ENCODE data around the gene RTN4R. TPM values are rescaled to one million over a fixed set of nuclear protein-coding genes. Genes with fewer than 3 reads are reported as not detected.
"Not testable (repeated sequence)": the region's sequence is repeated elsewhere in the genome, so short reads cannot be mapped to it uniquely, and the experiment has no call there.

RTN4R gene
- total RNA-seq, 1 experiment from 2014 or later = 9.6 TPM

DNA sequence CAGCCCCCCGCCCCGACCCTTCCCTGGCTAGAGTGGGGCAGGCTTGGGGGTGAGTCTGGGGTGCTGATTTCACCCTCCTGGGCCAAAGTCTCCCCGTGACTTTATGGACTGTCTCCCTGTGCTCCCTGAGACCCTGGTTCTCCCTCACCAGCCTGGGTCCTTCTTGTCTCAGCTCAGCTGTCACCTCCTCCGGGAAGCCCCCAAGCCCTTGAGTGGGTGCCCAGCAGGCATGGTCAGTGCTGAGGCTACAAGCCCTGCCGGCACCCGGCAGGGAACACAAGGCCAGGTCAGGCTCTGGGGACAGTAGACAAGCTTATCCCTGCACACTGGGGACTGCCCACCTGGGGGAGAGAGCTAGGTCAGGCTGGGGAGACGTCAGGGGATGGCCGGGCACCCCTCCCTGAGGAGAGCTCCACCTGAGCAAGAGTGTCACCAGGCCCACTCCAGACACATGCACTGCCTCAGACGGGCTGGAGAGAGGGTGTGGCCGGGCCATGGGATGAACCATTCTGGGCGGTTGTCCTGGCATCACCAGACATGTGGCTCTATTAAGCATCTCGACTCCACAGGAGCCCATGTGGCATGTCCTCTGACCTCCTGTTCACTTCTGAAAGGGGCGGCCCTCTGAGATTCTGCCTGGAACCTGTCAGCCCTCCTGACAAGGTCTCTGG, 22.6 kb upstream of the RTN4R start:
- no TSS peak for BruUV-seq (replicated peaks)
- ChIA-PET POLR2A (ENCODE audit: low non-redundant PET) (no interaction called here), CTCF (no interaction called here)
- Histone ChIP-seq H3K27me3 (replicated peaks; ENCODE audit: insufficient read depth, low read depth, low read length, poor library complexity) (no peaks in the 10 kb centered on the region), H3K4me3 (ENCODE audit: low read depth, low read length, poor library complexity, severe bottlenecking) (no peak overlapping the region), H3K4me1 (ENCODE audit: insufficient read depth, low read length, poor library complexity, severe bottlenecking) (no peaks in the 10 kb centered on the region), H3K27ac (ENCODE audit: low read depth, low read length, poor library complexity, severe bottlenecking) (no peak overlapping the region), H3K36me3 (ENCODE audit: insufficient read depth, low read length, poor library complexity, severe bottlenecking) (no peaks in the 10 kb centered on the region), H3K9me3 (ENCODE audit: low read depth, low read length, poor library complexity, severe bottlenecking) (no peaks in the 10 kb centered on the region)
- no peak for DNase-seq (ENCODE audit: low spot score)
- TF ChIP-seq, protein P1, sequence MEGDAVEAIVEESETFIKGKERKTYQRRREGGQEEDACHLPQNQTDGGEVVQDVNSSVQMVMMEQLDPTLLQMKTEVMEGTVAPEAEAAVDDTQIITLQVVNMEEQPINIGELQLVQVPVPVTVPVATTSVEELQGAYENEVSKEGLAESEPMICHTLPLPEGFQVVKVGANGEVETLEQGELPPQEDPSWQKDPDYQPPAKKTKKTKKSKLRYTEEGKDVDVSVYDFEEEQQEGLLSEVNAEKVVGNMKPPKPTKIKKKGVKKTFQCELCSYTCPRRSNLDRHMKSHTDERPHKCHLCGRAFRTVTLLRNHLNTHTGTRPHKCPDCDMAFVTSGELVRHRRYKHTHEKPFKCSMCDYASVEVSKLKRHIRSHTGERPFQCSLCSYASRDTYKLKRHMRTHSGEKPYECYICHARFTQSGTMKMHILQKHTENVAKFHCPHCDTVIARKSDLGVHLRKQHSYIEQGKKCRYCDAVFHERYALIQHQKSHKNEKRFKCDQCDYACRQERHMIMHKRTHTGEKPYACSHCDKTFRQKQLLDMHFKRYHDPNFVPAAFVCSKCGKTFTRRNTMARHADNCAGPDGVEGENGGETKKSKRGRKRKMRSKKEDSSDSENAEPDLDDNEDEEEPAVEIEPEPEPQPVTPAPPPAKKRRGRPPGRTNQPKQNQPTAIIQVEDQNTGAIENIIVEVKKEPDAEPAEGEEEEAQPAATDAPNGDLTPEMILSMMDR (conservative IDR thresholded peaks at IDR 0.05; ENCODE audit: low read depth, low read length) = no peak
- TF ChIP-seq EZH2 (IDR thresholded peaks at IDR 0.05; ENCODE audit: borderline replicate concordance, low read depth, low read length, poor library complexity, severe bottlenecking) = no peak
- intact Hi-C loops (cut with micrococcal nuclease; ENCODE audit: unreplicated experiment) = loop anchor here (10.0 kb wide), 1 partner anchor 316 kb away; no protein-coding TSS in a partner anchor

DNA sequence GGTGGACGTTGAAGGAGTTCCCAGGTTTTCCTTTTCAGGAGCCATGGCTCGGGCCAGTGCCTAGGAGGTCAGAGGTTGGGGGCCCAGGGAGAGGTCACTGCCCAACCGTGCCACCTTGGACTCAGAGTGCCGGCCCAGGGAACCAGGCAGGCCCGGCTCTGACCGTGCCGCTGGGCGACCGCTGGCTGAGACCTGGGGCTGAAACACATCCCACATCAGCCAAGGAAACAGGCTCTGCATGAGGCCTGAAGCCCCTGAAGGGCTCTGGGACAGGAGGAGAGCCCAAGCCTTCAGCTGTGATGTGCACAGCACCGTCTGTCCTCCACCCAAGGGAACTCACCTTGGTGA, 21.9 kb upstream of the RTN4R start:
- no peaks in the 10 kb centered on the region for H3K9me3 ChIP-seq (ENCODE audit: low read depth, low read length, poor library complexity, severe bottlenecking)
- H3K4me1 ChIP-seq (ENCODE audit: insufficient read depth, low read length, poor library complexity, severe bottlenecking) = no peaks in the 10 kb centered on the region
- CTCF ChIA-PET = no interaction called here
- DNase-seq (ENCODE audit: low spot score) = no peak
- H3K36me3 ChIP-seq (ENCODE audit: insufficient read depth, low read length, poor library complexity, severe bottlenecking) = no peaks in the 10 kb centered on the region
- no peak overlapping the region for H3K27ac ChIP-seq (ENCODE audit: low read depth, low read length, poor library complexity, severe bottlenecking)
- H3K4me3 ChIP-seq (ENCODE audit: low read depth, low read length, poor library complexity, severe bottlenecking) = no peak overlapping the region
- intact Hi-C loops (cut with micrococcal nuclease; ENCODE audit: unreplicated experiment) = loop anchor here (10.0 kb wide), 1 partner anchor 315 kb away; no protein-coding TSS in a partner anchor
- no peaks in the 10 kb centered on the region for H3K27me3 ChIP-seq (replicated peaks; ENCODE audit: insufficient read depth, low read depth, low read length, poor library complexity)
- no peak for TF ChIP-seq EZH2 (IDR thresholded peaks at IDR 0.05; ENCODE audit: borderline replicate concordance, low read depth, low read length, poor library complexity, severe bottlenecking)
- TF ChIP-seq, protein P1 (conservative IDR thresholded peaks at IDR 0.05; ENCODE audit: low read depth, low read length) = no peak
- POLR2A ChIA-PET (ENCODE audit: low non-redundant PET) = no interaction called here
- BruUV-seq (replicated peaks) = no TSS peak

- CTCF ChIA-PET = not testable (repeated sequence)
Measured at GRCh38 chr22:20289182-20290044, 21.3 kb upstream of the RTN4R start.

DNA sequence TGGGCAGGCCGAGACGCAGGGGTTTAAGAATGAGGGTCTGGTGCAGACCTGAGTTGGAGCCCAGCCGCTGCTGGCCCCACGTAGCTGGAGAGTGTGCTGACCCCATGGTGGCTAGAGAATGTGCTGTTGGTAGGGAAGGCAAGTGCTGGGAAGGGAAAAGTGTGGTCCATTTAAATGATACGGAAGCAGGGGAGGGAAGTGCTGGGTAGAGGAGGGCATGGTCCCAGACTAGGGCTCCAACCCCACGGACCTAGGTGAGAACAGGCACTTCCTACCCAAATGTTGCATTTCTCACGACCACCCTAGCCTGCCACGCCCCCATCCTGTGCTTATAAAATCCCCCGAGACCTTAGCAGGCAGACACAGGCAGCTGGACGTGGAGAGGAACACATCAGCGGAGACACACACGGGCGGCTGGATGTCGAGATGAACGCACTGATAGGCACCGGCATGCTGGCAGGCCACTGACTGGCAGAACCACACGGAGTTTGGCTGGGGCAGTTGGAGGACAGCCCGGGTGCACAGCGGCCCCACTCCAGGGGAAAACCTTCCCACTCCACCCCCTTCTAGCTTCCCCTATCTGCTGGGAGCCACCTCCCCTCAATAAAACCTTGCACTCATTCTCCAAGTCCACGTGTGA, 18.8 kb upstream of the RTN4R start:
- H3K27me3 ChIP-seq (replicated peaks; ENCODE audit: insufficient read depth, low read depth, low read length, poor library complexity); DNase-seq (ENCODE audit: low spot score); H3K36me3 ChIP-seq (ENCODE audit: insufficient read depth, low read length, poor library complexity, severe bottlenecking); intact Hi-C loops (cut with micrococcal nuclease; ENCODE audit: unreplicated experiment); CTCF ChIA-PET; H3K27ac ChIP-seq (ENCODE audit: low read depth, low read length, poor library complexity, severe bottlenecking); BruUV-seq (replicated peaks); H3K9me3 ChIP-seq (ENCODE audit: low read depth, low read length, poor library complexity, severe bottlenecking); H3K4me1 ChIP-seq (ENCODE audit: insufficient read depth, low read length, poor library complexity, severe bottlenecking); H3K4me3 ChIP-seq (ENCODE audit: low read depth, low read length, poor library complexity, severe bottlenecking); POLR2A ChIA-PET (ENCODE audit: low non-redundant PET): not testable (repeated sequence)

More at GRCh38 chr22:20289182-20290044, 21.3 kb upstream of the RTN4R start:
- BruUV-seq (replicated peaks); H3K4me1 ChIP-seq (ENCODE audit: insufficient read depth, low read length, poor library complexity, severe bottlenecking); H3K36me3 ChIP-seq (ENCODE audit: insufficient read depth, low read length, poor library complexity, severe bottlenecking); H3K27ac ChIP-seq (ENCODE audit: low read depth, low read length, poor library complexity, severe bottlenecking); H3K4me3 ChIP-seq (ENCODE audit: low read depth, low read length, poor library complexity, severe bottlenecking); H3K9me3 ChIP-seq (ENCODE audit: low read depth, low read length, poor library complexity, severe bottlenecking); H3K27me3 ChIP-seq (replicated peaks; ENCODE audit: insufficient read depth, low read depth, low read length, poor library complexity); POLR2A ChIA-PET (ENCODE audit: low non-redundant PET); DNase-seq (ENCODE audit: low spot score): not testable (repeated sequence)
- intact Hi-C loops (cut with micrococcal nuclease; ENCODE audit: unreplicated experiment) = loop anchor here (10.0 kb wide), 1 partner anchor 315 kb away; no protein-coding TSS in a partner anchor

GRCh38 chr22:20286312-20286660, 18.2 kb upstream of the RTN4R start:
- BruUV-seq (replicated peaks); DNase-seq (ENCODE audit: low spot score); H3K27me3 ChIP-seq (replicated peaks; ENCODE audit: insufficient read depth, low read depth, low read length, poor library complexity); intact Hi-C loops (cut with micrococcal nuclease; ENCODE audit: unreplicated experiment); H3K36me3 ChIP-seq (ENCODE audit: insufficient read depth, low read length, poor library complexity, severe bottlenecking); H3K9me3 ChIP-seq (ENCODE audit: low read depth, low read length, poor library complexity, severe bottlenecking); H3K4me3 ChIP-seq (ENCODE audit: low read depth, low read length, poor library complexity, severe bottlenecking); H3K4me1 ChIP-seq (ENCODE audit: insufficient read depth, low read length, poor library complexity, severe bottlenecking); POLR2A ChIA-PET (ENCODE audit: low non-redundant PET); H3K27ac ChIP-seq (ENCODE audit: low read depth, low read length, poor library complexity, severe bottlenecking): not testable (repeated sequence)
- CTCF ChIA-PET = interaction anchor here (0.8 kb wide), 1 partner anchor 129 kb away, joined by 6 read pairs; no protein-coding TSS in a partner anchor

Measured in A673 (cell line).